HFFc6 (cell line): ENCODE results near the gene ARFGAP3. TPM values are rescaled to one million over a fixed set of nuclear protein-coding genes. Genes with fewer than 3 reads are reported as not detected.

Experiments
- DNase-seq: peaks from one replicate; pipeline ENCODE4 v3.0.0-alpha.2; 2018
- H3K27ac Mint-ChIP-seq: 2 replicates; pipeline ENCODE4 v1.8.0; 2020; ENCODE audit warnings: mild to moderate bottlenecking, mixed read lengths
- H3K27me3 Mint-ChIP-seq: 2 replicates; pipeline ENCODE4 v1.8.0; 2021; ENCODE audit warnings: mild to moderate bottlenecking, moderate library complexity, mixed read lengths; ENCODE audit not compliant: insufficient read depth
- H3K36me3 Mint-ChIP-seq: 2 replicates; pipeline ENCODE4 v1.8.0; 2021; ENCODE audit warnings: low read depth, mixed read lengths
- H3K4me1 Mint-ChIP-seq: 2 replicates; pipeline ENCODE4 v1.8.0; 2020; ENCODE audit warnings: low read depth, mixed read lengths
- H3K4me3 Mint-ChIP-seq: 2 replicates; pipeline ENCODE4 v1.8.0; 2020; ENCODE audit warnings: mild to moderate bottlenecking, moderate library complexity, mixed read lengths
- H3K9me3 Mint-ChIP-seq: 2 replicates; pipeline ENCODE4 v1.8.0; 2020; ENCODE audit warnings: mild to moderate bottlenecking, mixed read lengths
- total RNA-seq, 6 experiments: library from RNA; stranded (reverse); fragmentation: NEBNext Ultra II Directional; extraction: Animal tissue kit (Norgen Biotek cat#: 25700); gene quantifications; 2 replicates in 1 of 6; 3 replicates in 5 of 6; pipeline ENCODE4 v1.2.3, GENCODE V29; 2021
- TF ChIP-seq, protein P1 (sequence below): fragments of 200-600 bp; sonication (generic); IDR thresholded peaks from 2 replicates; pipeline ENCODE4 v1.5.0; 2021; ENCODE audit warnings: antibody characterized with exemption, mild to moderate bottlenecking

Gene ARFGAP3
- total RNA-seq, 6 experiments from 2014 or later, result 62.6 to 77.7 (median 66.8) TPM

DNA sequence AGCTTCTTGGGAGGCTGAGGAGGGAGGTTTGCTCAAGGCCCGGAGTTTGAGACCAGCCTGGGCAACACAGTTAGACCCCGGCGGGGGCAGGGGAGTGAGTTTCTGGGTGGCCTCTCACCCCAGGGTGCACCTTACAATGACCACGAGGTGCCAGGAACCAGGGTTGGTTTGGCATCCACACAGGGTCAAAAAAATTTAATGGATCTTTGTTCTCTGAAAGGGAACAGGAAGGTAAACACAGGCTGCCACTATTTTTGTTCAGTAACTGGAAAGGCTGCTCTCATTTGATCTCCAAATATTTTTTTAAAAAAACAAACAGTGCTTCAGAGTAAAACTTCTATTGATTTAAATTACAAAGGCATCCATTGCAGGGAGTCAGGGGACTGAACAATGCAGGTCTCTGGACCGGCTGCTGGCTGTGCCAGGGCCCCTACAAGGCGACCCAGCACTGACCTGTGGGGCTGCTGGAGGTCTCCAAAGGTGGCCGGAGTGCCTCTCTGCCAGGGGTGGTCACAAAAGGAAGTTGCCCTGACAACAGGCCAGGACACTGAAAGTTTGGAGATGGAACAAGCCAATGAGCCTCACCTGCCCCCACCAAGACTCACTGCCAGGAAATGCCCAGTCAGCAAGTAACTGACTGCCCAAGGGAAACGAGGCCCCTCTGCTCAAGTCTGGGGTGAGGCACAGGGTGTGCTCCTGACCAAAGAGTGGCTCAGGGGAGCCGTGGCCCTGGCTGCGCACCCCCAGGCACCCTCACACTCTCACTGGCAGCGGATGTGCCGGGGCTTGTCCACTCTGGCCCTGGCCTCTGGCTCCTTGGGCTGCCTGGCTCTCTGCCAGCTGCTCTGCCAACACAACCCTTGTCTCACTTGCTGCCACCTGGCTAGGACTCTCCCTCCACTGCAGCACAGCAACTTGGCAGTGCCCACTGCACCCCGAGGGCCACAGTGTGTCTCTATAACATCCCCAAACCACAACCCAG lies 51.8 kb downstream of the ARFGAP3 start:
- peaks cover 41% of the 10 kb centered on the region for H3K36me3 Mint-ChIP-seq
- H3K27me3 Mint-ChIP-seq, result peaks cover 6% of the 10 kb centered on the region; the same call in 1 of the 2 replicates
- no peaks in the 10 kb centered on the region for H3K4me1 Mint-ChIP-seq
- DNase-seq, result no peak
- H3K4me3 Mint-ChIP-seq, result no peak overlapping the region
- TF ChIP-seq, protein P1, sequence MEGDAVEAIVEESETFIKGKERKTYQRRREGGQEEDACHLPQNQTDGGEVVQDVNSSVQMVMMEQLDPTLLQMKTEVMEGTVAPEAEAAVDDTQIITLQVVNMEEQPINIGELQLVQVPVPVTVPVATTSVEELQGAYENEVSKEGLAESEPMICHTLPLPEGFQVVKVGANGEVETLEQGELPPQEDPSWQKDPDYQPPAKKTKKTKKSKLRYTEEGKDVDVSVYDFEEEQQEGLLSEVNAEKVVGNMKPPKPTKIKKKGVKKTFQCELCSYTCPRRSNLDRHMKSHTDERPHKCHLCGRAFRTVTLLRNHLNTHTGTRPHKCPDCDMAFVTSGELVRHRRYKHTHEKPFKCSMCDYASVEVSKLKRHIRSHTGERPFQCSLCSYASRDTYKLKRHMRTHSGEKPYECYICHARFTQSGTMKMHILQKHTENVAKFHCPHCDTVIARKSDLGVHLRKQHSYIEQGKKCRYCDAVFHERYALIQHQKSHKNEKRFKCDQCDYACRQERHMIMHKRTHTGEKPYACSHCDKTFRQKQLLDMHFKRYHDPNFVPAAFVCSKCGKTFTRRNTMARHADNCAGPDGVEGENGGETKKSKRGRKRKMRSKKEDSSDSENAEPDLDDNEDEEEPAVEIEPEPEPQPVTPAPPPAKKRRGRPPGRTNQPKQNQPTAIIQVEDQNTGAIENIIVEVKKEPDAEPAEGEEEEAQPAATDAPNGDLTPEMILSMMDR, result no peak
- no peaks in the 10 kb centered on the region for H3K9me3 Mint-ChIP-seq
- H3K27ac Mint-ChIP-seq, result peak overlapping the region; percentile 68

DNA sequence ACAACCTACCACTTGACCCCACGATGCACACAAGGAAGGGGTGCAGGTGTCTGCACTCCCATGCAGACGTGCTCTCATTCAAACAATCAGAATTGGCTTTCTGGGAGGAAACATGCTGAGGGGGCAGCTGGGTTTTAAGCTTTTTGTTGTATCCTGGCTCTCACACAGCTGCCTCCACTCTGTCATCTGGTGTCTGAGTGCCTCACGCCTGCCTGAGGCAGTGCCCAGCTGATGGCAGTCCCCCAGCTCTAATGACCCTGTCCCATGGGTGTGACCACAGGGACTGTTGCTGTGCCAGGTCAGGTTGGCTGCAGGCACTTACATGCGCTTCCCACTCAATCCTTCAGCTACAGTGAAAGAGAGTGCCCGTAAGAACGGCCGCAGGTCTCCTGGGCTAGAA lies 53.7 kb downstream of the ARFGAP3 start:
- H3K4me1 Mint-ChIP-seq, result no peaks in the 10 kb centered on the region
- H3K36me3 Mint-ChIP-seq, result peaks cover 42% of the 10 kb centered on the region
- no peaks in the 10 kb centered on the region for H3K9me3 Mint-ChIP-seq
- H3K4me3 Mint-ChIP-seq, result no peak overlapping the region
- H3K27ac Mint-ChIP-seq, result no peak overlapping the region; the same call in 1 of the 2 replicates
- TF ChIP-seq, protein P1, result no peak
- H3K27me3 Mint-ChIP-seq, result peaks cover 6% of the 10 kb centered on the region; the same call in 1 of the 2 replicates
- no peak for DNase-seq

DNA sequence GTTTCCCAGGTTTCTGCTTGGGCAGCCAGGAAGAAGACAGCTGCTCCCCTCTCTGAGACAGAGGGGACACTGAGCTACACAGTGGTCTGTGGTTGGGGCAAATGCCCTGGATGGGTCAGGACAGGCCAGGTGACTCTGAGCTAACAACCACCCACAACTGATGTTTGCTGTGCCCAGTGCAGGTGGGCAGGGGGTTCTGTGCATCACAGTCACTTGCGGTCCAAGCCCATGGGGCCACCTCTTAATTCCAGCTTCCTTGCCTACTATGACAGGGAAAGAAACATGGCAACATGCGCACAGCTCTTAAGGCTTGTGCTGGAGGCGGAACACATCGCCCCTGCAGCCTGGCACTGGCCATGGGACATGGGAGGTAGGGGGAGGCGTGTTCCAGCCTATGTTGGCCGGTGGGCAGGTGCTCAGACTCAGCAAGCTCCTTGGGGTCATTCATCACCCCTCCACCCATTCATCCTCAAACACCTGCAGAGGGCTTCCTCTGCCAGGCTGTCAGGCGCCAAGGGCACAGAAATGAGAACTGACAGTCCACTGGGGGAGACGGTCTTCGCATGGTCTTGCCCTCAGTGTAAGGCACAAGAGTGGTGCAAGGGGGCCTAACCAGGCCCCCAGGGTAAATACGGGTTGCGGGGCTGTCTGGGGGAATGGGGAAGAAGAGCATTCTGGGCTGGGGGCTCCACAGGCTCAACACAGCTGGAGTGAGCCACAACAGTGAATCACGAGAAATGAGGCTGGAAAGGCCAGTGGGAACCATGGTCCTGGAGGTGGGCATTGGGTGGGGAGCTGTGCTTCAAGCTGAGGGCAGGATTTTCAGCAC lies 55.6 kb downstream of the ARFGAP3 start:
- H3K36me3 Mint-ChIP-seq, result peaks cover 40% of the 10 kb centered on the region
- H3K9me3 Mint-ChIP-seq, result no peaks in the 10 kb centered on the region
- TF ChIP-seq, protein P1, result no peak
- peaks cover 4% of the 10 kb centered on the region; the same call in 1 of the 2 replicates for H3K4me1 Mint-ChIP-seq
- H3K27me3 Mint-ChIP-seq, result peaks cover 6% of the 10 kb centered on the region; the same call in 1 of the 2 replicates
- DNase-seq, result no peak
- peak overlapping the region; percentile 27; the same call in 1 of the 2 replicates for H3K27ac Mint-ChIP-seq
- H3K4me3 Mint-ChIP-seq, result no peak overlapping the region

DNA sequence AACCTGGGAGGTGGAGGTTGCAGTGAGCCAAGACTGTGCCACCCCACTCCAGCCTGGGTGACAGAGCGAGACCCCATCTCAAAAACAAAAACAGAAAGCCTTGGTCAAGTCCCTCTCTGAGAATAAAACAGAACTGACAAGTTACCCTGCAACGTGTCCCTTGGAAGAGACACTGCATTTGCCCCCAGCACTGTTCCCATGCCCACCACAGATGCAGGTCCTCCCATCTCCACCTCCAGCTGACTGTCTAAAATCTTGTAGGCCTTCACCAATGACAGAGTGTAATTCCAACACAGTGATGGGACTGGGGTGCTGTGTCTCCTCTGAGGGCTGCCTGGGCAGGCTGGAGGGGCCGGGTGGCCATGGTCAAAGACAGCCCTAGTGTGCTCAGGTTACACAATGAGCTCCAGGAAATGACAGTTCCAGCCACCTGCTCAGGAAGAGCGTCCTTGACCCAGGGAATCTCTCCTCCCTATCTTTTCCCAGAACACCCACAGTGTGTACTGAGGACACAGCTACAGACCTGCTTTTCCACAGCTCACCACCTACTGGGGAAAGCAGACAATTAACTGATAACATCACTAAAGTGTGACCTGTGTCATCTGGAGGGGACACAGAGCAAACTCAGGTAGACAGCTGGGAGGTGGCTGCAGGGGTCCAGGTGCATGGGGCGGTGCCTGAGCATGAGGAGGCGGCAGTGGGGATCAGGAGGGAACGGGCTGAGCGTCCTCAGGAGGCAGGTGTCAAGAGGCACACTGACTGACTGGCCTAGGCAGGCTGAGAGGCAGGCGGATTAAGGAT lies 56.4 kb downstream of the ARFGAP3 start:
- TF ChIP-seq, protein P1, result no peak
- Mint-ChIP-seq H3K4me1 (peaks cover 4% of the 10 kb centered on the region; the same call in 1 of the 2 replicates), H3K9me3 (no peaks in the 10 kb centered on the region), H3K27ac (peak overlapping the region; percentile 27; the same call in 1 of the 2 replicates), H3K27me3 (peaks cover 5% of the 10 kb centered on the region; the same call in 1 of the 2 replicates), H3K4me3 (no peak overlapping the region), H3K36me3 (peaks cover 42% of the 10 kb centered on the region)
- no peak for DNase-seq
